Keratinocyte (primary cell): ENCODE data around the gene FSIP1.

Experiments
- EZH2 ChIP-seq: IDR thresholded peaks from one replicate; pipeline ENCODE4 v1.6.1; 2012; ENCODE audit warnings: inconsistent platforms, mild to moderate bottlenecking, low read length, moderate library complexity
- TF ChIP-seq, protein P1 (sequence below), 3 experiments: IDR thresholded peaks in 1 of 3; conservative IDR thresholded peaks in 1 of 3; optimal IDR thresholded peaks in 1 of 3; 2 replicates in 2 of 3; 3 replicates in 1 of 3; pipeline versions ENCODE3 to v1.5.1; 2011; ENCODE audit warnings: low read length in 3 of 3, mild to moderate bottlenecking in 3 of 3, moderate library complexity in 2 of 3, control low read depth in 1 of 3, inconsistent platforms in 1 of 3; ENCODE audit not compliant: insufficient read depth in 2 of 3; ENCODE audit errors: extremely low read depth in 1 of 3

DNA sequence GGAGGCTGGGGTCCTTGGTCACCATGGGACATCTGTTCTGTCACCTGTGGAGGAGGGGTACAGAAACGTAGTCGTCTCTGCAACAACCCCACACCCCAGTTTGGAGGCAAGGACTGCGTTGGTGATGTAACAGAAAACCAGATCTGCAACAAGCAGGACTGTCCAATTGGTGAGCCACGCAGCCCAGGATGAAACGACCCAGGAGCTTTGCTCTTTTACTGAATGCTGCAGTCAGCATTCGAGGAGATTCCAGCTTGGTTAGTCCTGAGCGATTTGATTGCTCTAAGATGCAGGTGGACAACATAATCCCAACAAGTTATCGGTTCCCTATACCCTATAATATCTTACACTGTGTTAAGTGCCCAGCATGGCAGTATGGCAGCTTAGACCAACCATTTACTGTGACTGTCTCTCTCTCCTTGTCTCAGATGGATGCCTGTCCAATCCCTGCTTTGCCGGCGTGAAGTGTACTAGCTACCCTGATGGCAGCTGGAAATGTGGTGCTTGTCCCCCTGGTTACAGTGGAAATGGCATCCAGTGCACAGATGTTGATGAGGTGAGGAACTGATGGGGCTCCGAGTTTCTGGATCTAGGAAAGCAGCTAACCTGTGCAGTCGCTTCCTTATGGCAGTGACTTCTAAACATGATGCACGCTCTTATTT lies 194.0 kb downstream of the FSIP1 start:
- TF ChIP-seq EZH2 = no peak
- TF ChIP-seq, protein P1, sequence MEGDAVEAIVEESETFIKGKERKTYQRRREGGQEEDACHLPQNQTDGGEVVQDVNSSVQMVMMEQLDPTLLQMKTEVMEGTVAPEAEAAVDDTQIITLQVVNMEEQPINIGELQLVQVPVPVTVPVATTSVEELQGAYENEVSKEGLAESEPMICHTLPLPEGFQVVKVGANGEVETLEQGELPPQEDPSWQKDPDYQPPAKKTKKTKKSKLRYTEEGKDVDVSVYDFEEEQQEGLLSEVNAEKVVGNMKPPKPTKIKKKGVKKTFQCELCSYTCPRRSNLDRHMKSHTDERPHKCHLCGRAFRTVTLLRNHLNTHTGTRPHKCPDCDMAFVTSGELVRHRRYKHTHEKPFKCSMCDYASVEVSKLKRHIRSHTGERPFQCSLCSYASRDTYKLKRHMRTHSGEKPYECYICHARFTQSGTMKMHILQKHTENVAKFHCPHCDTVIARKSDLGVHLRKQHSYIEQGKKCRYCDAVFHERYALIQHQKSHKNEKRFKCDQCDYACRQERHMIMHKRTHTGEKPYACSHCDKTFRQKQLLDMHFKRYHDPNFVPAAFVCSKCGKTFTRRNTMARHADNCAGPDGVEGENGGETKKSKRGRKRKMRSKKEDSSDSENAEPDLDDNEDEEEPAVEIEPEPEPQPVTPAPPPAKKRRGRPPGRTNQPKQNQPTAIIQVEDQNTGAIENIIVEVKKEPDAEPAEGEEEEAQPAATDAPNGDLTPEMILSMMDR (optimal IDR thresholded peaks at IDR 0.05 in 1 of 3, IDR thresholded peaks at IDR 0.05 in 1 of 3, conservative IDR thresholded peaks at IDR 0.05 in 1 of 3; ENCODE audit: extremely low read depth in 1 of 3, insufficient read depth in 2 of 3, low read length in 3 of 3) = no peak
